GM12891 (cell line): Measurements from ENCODE around the gene LOXHD1.

Source experiments
- PAX5 ChIP-seq: IDR thresholded peaks from 2 replicates; pipeline ENCODE4 v1.6.1; 2011; ENCODE audit warnings: low read length, moderate library complexity, mild to moderate bottlenecking; ENCODE audit not compliant: insufficient read depth, severe bottlenecking
- POLR2A ChIP-seq: IDR thresholded peaks from 2 replicates; pipeline ENCODE4 v1.6.1; 2011; ENCODE audit warnings: low read depth, low read length, control low read depth
- POLR2AphosphoS5 ChIP-seq: IDR thresholded peaks from 2 replicates; pipeline ENCODE4 v1.6.1; 2011; ENCODE audit warnings: low read depth, low read length, control low read depth
- POU2F2 ChIP-seq: IDR thresholded peaks from 2 replicates; pipeline ENCODE4 v1.6.1; 2011; ENCODE audit warnings: low read depth, mild to moderate bottlenecking, control low read depth, low read length, moderate library complexity
- TAF1 ChIP-seq: IDR thresholded peaks from 2 replicates; pipeline ENCODE4 v1.6.1; 2011; ENCODE audit warnings: low read depth, low read length, control low read depth

DNA sequence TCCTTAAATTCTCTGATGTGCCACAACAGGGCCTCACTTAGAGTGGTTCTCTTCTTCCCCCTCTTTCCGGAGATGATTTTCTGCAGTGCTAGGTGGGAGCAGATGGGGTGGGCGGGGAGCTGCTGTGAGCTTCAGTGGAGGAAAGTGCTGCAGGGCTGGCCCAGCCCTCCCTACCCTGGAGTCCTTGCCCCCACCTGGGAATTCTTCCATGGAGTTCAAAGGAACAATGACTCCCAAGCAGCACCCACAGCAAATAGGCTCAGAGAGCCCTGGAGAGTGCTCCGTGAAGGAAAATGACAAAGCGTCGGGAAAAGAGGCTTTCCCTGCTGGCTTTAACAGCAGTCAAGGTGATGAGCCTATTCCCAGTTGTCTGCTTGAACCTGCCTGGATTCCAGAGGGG is 28.8 kb downstream of the LOXHD1 start:
- no peak for TF ChIP-seq POLR2A
- no peak for TF ChIP-seq PAX5
- no peak for TF ChIP-seq TAF1
- no peak for TF ChIP-seq POU2F2
- TF ChIP-seq POLR2AphosphoS5: no peak
